Measurements from ENCODE around the gene ZNF217. TPM values are rescaled to one million over a fixed set of nuclear protein-coding genes. Genes with fewer than 3 reads are reported as not detected.

The ZNF217 gene
- total RNA-seq, 1 donor from 2014 or later, result 76.3 TPM

DNA sequence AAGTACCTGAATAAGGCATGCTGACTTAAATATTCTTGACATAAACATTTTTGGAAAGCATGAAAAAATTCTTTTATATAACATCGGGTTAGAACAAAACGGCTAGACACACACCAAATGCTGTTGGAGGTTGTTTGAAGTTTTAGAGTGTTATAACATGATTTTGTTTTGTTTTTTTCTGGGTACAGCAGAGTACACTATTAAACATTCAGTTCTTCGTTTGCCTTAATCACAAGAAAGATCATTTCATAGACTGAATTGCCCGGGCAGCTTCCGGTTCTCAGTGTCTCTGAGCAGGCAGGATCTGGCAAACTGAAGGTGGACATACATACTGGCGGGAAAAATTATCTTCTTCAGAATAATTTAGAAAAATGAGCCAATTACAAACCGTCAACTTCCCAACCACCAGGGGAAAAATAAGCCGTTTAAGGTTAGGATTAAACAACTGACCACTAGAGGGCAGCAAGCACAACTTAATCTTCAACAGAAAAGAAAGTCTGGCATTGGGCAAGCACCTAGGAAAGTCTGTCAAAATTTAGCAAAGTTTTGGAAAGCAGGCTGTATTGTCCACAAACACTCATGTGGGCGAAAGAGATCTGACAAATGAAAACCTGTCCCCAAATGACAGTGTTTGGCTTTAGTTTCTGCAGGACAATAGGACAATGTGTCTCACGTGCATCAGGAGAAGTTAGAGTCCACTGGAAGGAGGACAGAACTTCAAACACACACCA is 15.0 kb downstream of the ZNF217 start:
- peak; percentile 27 for DNase-seq (ENCODE audit: low spot score, unreplicated experiment)
- TF ChIP-seq, protein P1, sequence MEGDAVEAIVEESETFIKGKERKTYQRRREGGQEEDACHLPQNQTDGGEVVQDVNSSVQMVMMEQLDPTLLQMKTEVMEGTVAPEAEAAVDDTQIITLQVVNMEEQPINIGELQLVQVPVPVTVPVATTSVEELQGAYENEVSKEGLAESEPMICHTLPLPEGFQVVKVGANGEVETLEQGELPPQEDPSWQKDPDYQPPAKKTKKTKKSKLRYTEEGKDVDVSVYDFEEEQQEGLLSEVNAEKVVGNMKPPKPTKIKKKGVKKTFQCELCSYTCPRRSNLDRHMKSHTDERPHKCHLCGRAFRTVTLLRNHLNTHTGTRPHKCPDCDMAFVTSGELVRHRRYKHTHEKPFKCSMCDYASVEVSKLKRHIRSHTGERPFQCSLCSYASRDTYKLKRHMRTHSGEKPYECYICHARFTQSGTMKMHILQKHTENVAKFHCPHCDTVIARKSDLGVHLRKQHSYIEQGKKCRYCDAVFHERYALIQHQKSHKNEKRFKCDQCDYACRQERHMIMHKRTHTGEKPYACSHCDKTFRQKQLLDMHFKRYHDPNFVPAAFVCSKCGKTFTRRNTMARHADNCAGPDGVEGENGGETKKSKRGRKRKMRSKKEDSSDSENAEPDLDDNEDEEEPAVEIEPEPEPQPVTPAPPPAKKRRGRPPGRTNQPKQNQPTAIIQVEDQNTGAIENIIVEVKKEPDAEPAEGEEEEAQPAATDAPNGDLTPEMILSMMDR (IDR thresholded peaks at IDR 0.05; ENCODE audit: unreplicated experiment), result peak; percentile 89
- peak overlapping the region; percentile 79 for H3K27ac Mint-ChIP-seq
- peaks cover 42% of the 10 kb centered on the region for H3K36me3 Mint-ChIP-seq (ENCODE audit: insufficient read depth)
- no peak overlapping the region for H3K4me3 Mint-ChIP-seq (ENCODE audit: low read depth)
- no peaks in the 10 kb centered on the region for H3K27me3 Mint-ChIP-seq
- no peaks in the 10 kb centered on the region for H3K9me3 Mint-ChIP-seq (ENCODE audit: low read depth)
- peaks cover 31% of the 10 kb centered on the region for H3K4me1 Mint-ChIP-seq (ENCODE audit: low read depth)

DNA sequence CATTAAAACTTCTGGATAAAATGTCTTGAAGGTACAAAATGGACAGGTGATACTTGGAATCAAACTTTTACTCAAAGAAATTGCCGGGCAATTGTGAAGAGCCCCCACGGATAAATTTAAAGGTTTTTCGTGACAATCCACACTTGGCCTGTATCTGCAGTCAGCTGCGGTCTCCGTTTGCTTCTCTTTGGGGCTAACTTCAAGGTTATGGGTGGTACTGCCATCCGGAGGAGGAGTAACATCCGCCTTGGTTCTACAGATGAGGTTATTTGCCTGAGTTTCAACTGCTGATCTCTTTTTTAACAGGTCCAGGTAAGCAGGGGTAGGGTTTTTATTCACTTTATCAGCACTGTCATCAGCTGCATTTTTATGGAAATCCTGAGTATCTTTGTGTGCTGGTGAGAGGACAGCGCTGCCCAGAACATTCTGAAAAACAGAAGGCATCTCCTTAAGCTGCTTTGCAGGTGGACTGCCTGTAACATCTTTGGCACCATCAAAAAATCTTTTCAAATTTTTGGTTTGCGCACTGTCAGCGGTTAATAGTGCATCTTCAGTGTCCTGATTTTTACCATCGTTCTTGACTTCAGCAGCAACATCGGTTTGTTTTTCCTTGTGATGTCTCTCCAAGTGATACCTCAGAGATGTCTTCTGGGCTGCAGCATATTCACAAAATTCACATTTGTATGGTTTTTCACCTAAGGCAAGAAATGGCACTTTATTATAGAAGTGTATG is 16.9 kb downstream of the ZNF217 start:
- Mint-ChIP-seq H3K36me3 (ENCODE audit: insufficient read depth) (peaks cover 39% of the 10 kb centered on the region), H3K4me1 (ENCODE audit: low read depth) (peaks cover 23% of the 10 kb centered on the region), H3K4me3 (ENCODE audit: low read depth) (no peak overlapping the region), H3K27me3 (no peaks in the 10 kb centered on the region), H3K27ac (no peak overlapping the region), H3K9me3 (ENCODE audit: low read depth) (no peaks in the 10 kb centered on the region)
- TF ChIP-seq, protein P1 (IDR thresholded peaks at IDR 0.05; ENCODE audit: unreplicated experiment), result no peak
- no peak for DNase-seq (ENCODE audit: low spot score, unreplicated experiment)

DNA sequence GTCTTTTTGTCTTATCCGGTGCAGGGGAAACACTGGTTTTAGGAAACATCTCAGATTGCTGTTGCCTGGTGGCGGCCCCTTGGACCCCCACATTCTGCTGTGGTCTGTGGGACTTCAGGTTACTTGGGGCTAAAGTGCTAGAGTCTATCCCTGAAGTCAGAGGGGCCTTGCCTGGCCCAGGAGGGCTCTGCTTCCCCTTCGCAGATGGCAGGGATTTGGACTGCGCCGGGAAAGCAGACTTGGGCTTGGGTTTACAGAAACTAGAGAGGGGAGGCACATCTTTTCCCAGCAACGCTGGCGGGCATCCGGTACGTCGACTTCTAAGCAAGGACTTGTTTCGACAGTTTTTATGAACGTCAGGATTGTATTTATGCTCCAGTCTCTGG is 17.5 kb downstream of the ZNF217 start:
- Mint-ChIP-seq H3K27ac (peak overlapping the region; percentile 51), H3K27me3 (no peaks in the 10 kb centered on the region)

DNA sequence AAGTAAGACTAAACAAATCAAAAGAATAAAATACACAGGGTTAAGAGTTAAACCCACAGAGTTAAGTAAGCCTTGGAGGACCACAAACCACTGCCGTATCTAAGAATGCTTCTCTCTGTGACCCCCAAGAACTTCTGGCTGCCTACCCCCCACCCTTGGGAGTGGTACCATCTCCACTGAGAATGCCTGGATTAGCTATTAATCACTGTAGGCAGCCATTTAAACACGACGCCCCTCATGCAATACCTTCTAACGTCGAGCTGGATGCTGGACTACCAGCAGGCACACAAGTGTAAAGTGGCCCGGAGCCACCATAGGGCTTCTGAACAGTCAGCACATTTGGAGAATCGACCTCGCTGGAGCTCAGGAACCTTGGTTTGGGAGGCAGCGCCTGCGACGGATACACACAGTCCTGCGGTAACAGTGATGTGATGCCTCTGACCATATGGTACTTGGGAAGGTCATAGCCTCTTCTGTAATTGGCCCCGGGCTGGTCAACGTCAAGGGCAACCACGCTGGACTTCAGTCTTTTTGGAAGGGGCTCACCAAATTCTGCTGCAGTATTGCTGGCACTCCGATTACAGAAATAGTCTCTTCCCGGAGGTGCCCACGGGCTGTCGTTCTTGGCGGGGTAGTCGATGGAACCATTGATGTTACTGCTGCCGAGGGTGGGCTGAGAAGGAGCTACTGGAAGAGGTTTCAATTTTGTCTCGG is 18.0 kb downstream of the ZNF217 start:
- TF ChIP-seq, protein P1 (IDR thresholded peaks at IDR 0.05; ENCODE audit: unreplicated experiment), result no peak
- H3K27ac Mint-ChIP-seq, result peak overlapping the region; percentile 51
- no peak for DNase-seq (ENCODE audit: low spot score, unreplicated experiment)
- peaks cover 21% of the 10 kb centered on the region for H3K4me1 Mint-ChIP-seq (ENCODE audit: low read depth)
- no peak overlapping the region for H3K4me3 Mint-ChIP-seq (ENCODE audit: low read depth)
- no peaks in the 10 kb centered on the region for H3K9me3 Mint-ChIP-seq (ENCODE audit: low read depth)
- no peaks in the 10 kb centered on the region for H3K27me3 Mint-ChIP-seq
- H3K36me3 Mint-ChIP-seq (ENCODE audit: insufficient read depth), result peaks cover 43% of the 10 kb centered on the region

More for the DNA sequence above, 17.5 kb downstream of the ZNF217 start:
- Mint-ChIP-seq H3K4me1 (ENCODE audit: low read depth) (peaks cover 23% of the 10 kb centered on the region), H3K36me3 (ENCODE audit: insufficient read depth) (peaks cover 40% of the 10 kb centered on the region), H3K9me3 (ENCODE audit: low read depth) (no peaks in the 10 kb centered on the region), H3K4me3 (ENCODE audit: low read depth) (no peak overlapping the region)
- TF ChIP-seq, protein P1 (IDR thresholded peaks at IDR 0.05; ENCODE audit: unreplicated experiment), result no peak
- DNase-seq (ENCODE audit: low spot score, unreplicated experiment), result no peak

DNA sequence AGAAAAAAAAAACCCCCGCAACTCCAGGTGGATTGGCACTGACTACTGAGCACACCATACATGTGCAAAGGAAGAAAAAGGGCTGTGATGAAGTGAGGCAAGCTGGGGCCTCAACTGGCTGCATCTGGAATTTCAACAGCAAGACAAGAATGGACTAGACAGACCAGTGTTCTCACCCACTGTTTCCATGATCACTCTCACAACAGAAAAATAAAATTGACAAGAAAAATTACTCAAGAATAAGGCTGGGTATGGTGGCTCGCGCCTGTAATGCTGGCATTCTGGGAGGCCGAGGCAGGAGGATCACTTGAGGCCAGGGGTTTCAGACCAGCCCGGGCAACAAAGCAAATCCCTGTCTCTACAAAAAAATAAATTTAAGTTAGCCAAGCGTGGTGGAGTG is 18.8 kb downstream of the ZNF217 start:
- DNase-seq (ENCODE audit: low spot score, unreplicated experiment), result no peak
- Mint-ChIP-seq H3K4me3 (ENCODE audit: low read depth) (no peak overlapping the region), H3K27ac (no peak overlapping the region)

More for the DNA sequence above, 18.8 kb downstream of the ZNF217 start:
- Mint-ChIP-seq H3K36me3 (ENCODE audit: insufficient read depth) (peaks cover 43% of the 10 kb centered on the region), H3K4me1 (ENCODE audit: low read depth) (peaks cover 13% of the 10 kb centered on the region), H3K9me3 (ENCODE audit: low read depth) (no peaks in the 10 kb centered on the region), H3K27me3 (no peaks in the 10 kb centered on the region)
- TF ChIP-seq, protein P1 (IDR thresholded peaks at IDR 0.05; ENCODE audit: unreplicated experiment), result no peak
